RPMI8226 (cell line): Measurements from ENCODE around the gene CARD8.

ENCODE experiments used
- DNase-seq: peaks from one replicate; pipeline ENCODE4 v3.0.0-alpha.2; 2015

Gene CARD8

GRCh38 chr19:48203794-48204628 lies 51.7 kb downstream of the CARD8 start:
- DNase-seq = peak; percentile 91

GRCh38 chr19:48203222-48203793 lies 52.4 kb downstream of the CARD8 start:
- DNase-seq = no peak

GRCh38 chr19:48196933-48197665 lies 58.6 kb downstream of the CARD8 start:
- DNase-seq = no peak

- DNase-seq = no peak
Measured at GRCh38 chr19:48196321-48196763, 59.4 kb downstream of the CARD8 start.

GRCh38 chr19:48194844-48195830 lies 60.6 kb downstream of the CARD8 start:
- DNase-seq = no peak

- DNase-seq = no peak
Measured at GRCh38 chr19:48194041-48194843, 61.5 kb downstream of the CARD8 start.

GRCh38 chr19:48192750-48193149 lies 63.0 kb downstream of the CARD8 start:
- no peak for DNase-seq

GRCh38 chr19:48190885-48191284 lies 64.8 kb downstream of the CARD8 start:
- no peak for DNase-seq

GRCh38 chr19:48190288-48190884 lies 65.3 kb downstream of the CARD8 start:
- peak; percentile 92 for DNase-seq

GRCh38 chr19:48186541-48186991 lies 69.1 kb downstream of the CARD8 start:
- no peak for DNase-seq

- DNase-seq = no peak
Measured at GRCh38 chr19:48186015-48186414, 69.7 kb downstream of the CARD8 start.

GRCh38 chr19:48183356-48183755 lies 72.4 kb downstream of the CARD8 start:
- DNase-seq = no peak

- DNase-seq = no peak
Measured at GRCh38 chr19:48182434-48182833, 73.3 kb downstream of the CARD8 start.

GRCh38 chr19:48181505-48181904 lies 74.2 kb downstream of the CARD8 start:
- DNase-seq = no peak

GRCh38 chr19:48176226-48176625 lies 79.5 kb downstream of the CARD8 start:
- no peak for DNase-seq

GRCh38 chr19:48175578-48175977 lies 80.1 kb downstream of the CARD8 start:
- no peak for DNase-seq

GRCh38 chr19:48174445-48175030 lies 81.2 kb downstream of the CARD8 start:
- no peak for DNase-seq

GRCh38 chr19:48171710-48172109 lies 84.0 kb downstream of the CARD8 start:
- DNase-seq = no peak

GRCh38 chr19:48170817-48171347 lies 84.8 kb downstream of the CARD8 start:
- peak; percentile 25 for DNase-seq
